ENCODE data around the gene ADAMTS15.

ADAMTS15 gene

DNA sequence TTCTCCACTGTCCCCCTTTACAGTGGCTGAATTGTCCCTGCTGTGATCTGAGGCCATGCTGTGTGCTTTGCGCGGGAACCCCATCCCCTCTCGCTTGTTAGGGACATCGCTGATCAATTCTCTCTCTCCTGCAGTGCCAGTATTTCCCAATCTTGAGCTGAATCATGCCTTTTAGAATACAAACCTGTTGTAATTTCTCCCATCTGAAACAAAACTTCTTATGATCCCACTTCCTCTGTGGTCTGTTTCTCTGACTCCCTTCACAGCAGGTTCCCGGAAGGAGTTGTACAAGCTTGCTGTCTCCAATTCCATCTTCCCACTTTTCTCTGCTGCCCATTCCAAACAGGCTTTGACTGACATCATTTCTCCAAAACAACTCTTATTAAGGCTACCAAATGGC lies 16.8 kb downstream of the ADAMTS15 start:
- Histone ChIP-seq H2BK5ac (ENCODE audit: low read depth, low read length, poor library complexity, severe bottlenecking) (no peak overlapping the region), H3K23ac (ENCODE audit: low read length in 2 of 2) (no peak overlapping the region), H2BK120ac (ENCODE audit: low read depth, low read length) (no peak overlapping the region), H3K9me3 (ENCODE audit: control insufficient read depth, low read length) (no peaks in the 10 kb centered on the region), H2AFZ (ENCODE audit: low read depth, low read length) (no peak overlapping the region), H3K4me1 (ENCODE audit: control insufficient read depth, insufficient read depth, low read depth, low read length) (peaks cover 4% of the 10 kb centered on the region), H4K91ac (ENCODE audit: low read length) (no peak overlapping the region), H4K8ac (ENCODE audit: low read length) (no peak overlapping the region), H3K4ac (ENCODE audit: low read depth in 1 of 2, low read length in 2 of 2) (no peak overlapping the region), H2BK12ac (ENCODE audit: low read length in 2 of 2) (no peak overlapping the region), H3K27me3 (ENCODE audit: control insufficient read depth in 1 of 2, insufficient read depth in 1 of 2, low read length in 2 of 2) (no peaks in the 10 kb centered on the region), H2AK5ac (ENCODE audit: low read length, severe bottlenecking) (no peak overlapping the region), H3K79me1 (replicated peaks; ENCODE audit: low read length, poor library complexity, severe bottlenecking) (no peaks in the 10 kb centered on the region), H3K9ac (ENCODE audit: low read length) (no peak overlapping the region), H3K36me3 (ENCODE audit: control insufficient read depth in 1 of 2, insufficient read depth in 2 of 2, low read depth in 1 of 2, low read length in 2 of 2) (peaks cover 38 to 91% of the 10 kb centered on the region in 2 experiments), H2BK15ac (ENCODE audit: low read depth, poor library complexity, severe bottlenecking) (no peak overlapping the region), H3K4me3 (ENCODE audit: insufficient read depth in 1 of 2, low read depth in 1 of 2, low read length in 2 of 2) (no peak overlapping the region), H3K18ac (ENCODE audit: low read depth in 1 of 2, low read length in 2 of 2) (no peak overlapping the region), H3K27ac (ENCODE audit: low read length, poor library complexity, severe bottlenecking) (no peak overlapping the region), H3K14ac (ENCODE audit: low read length in 2 of 2) (peak overlapping the region in 1 of 2 experiments; percentile 50), H3K4me2 (ENCODE audit: low read length, poor library complexity, severe bottlenecking) (no peak overlapping the region)
- DNase-seq = peak; percentile 19
- WGBS = 96% methylated on average over 5 of the region's 5 CpGs

DNA sequence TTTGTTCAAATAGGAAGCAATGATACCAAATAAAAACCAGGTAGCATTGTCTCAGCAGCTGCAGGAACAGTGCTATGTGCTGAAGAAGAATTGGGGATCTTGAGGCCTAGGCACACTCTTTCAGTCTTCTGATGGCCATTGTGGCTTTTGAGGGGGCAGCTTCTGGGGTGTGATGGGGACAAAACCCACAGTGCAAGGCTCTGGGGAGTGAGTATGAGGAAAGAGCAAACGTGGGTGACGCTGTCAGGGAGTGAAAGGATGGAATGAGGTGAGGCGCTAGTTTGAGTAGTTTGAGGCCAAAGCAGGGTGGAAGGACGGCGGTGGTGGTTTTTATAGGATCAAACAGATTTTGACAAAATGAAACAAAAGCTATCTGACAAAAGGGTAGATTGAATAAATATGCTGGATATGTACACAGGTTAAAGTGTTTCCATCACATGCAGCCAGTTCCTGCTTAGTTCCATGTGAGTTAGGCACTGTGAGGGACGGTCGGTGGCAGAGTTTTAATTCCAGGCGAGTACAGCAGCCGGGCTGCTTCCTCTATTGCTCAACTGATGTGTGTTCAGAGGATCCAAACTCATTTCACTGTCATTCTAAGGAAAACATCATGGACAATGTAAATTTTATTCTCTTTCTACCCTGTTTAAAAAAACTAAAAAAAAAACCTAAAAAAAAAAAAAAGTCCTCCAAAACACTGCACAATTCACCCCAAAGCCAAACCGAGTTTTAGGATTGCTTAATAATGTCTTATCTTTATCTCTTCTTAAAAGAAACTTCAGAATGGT lies 18.9 kb downstream of the ADAMTS15 start:
- no peak overlapping the region for H2AK5ac ChIP-seq (ENCODE audit: low read length, severe bottlenecking)
- H3K4me2 ChIP-seq (ENCODE audit: low read length, poor library complexity, severe bottlenecking) = no peak overlapping the region
- H3K18ac ChIP-seq (ENCODE audit: low read depth in 1 of 2, low read length in 2 of 2) = no peak overlapping the region
- H2AFZ ChIP-seq (ENCODE audit: low read depth, low read length) = no peak overlapping the region
- no peak overlapping the region for H3K14ac ChIP-seq (ENCODE audit: low read length in 2 of 2)
- H4K8ac ChIP-seq (ENCODE audit: low read length) = no peak overlapping the region
- H2BK120ac ChIP-seq (ENCODE audit: low read depth, low read length) = no peak overlapping the region
- no peak overlapping the region for H3K23ac ChIP-seq (ENCODE audit: low read length in 2 of 2)
- no peak overlapping the region for H3K27ac ChIP-seq (ENCODE audit: low read length, poor library complexity, severe bottlenecking)
- peaks cover 42 to 91% of the 10 kb centered on the region in 2 experiments for H3K36me3 ChIP-seq (ENCODE audit: control insufficient read depth in 1 of 2, insufficient read depth in 2 of 2, low read depth in 1 of 2, low read length in 2 of 2)
- peak overlapping the region in 1 of 2 experiments; percentile 57 for H2BK12ac ChIP-seq (ENCODE audit: low read length in 2 of 2)
- no peaks in the 10 kb centered on the region for H3K27me3 ChIP-seq (ENCODE audit: control insufficient read depth in 1 of 2, insufficient read depth in 1 of 2, low read length in 2 of 2)
- no peak overlapping the region for H3K4ac ChIP-seq (ENCODE audit: low read depth in 1 of 2, low read length in 2 of 2)
- WGBS = 93% methylated on average over 10 of the region's 10 CpGs
- H4K91ac ChIP-seq (ENCODE audit: low read length) = no peak overlapping the region
- no peak overlapping the region for H2BK5ac ChIP-seq (ENCODE audit: low read depth, low read length, poor library complexity, severe bottlenecking)
- DNase-seq = no peak
- no peaks in the 10 kb centered on the region for H3K79me1 ChIP-seq (replicated peaks; ENCODE audit: low read length, poor library complexity, severe bottlenecking)
- H3K4me3 ChIP-seq (ENCODE audit: insufficient read depth in 1 of 2, low read depth in 1 of 2, low read length in 2 of 2) = no peak overlapping the region
- no peak overlapping the region for H3K9ac ChIP-seq (ENCODE audit: low read length)
- no peaks in the 10 kb centered on the region for H3K9me3 ChIP-seq (ENCODE audit: control insufficient read depth, low read length)
- peaks cover 4% of the 10 kb centered on the region for H3K4me1 ChIP-seq (ENCODE audit: control insufficient read depth, insufficient read depth, low read depth, low read length)
- no peak overlapping the region for H2BK15ac ChIP-seq (ENCODE audit: low read depth, poor library complexity, severe bottlenecking)

DNA sequence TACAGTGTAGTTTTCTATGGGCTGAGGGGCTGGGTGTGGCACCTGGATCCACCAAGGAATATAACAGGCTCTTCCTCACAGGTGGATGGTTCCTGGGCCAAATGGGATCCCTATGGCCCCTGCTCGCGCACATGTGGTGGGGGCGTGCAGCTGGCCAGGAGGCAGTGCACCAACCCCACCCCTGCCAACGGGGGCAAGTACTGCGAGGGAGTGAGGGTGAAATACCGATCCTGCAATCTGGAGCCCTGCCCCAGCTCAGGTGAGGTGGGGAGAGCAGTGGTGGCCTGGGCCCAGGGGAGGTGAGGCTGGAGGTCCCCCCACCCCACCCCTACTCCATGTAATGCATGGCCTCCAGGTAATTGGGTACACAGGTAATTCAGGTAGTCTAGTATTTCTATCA lies 20.7 kb downstream of the ADAMTS15 start:
- Histone ChIP-seq H2BK5ac (ENCODE audit: low read depth, low read length, poor library complexity, severe bottlenecking) (no peak overlapping the region), H3K4me3 (ENCODE audit: insufficient read depth in 1 of 2, low read depth in 1 of 2, low read length in 2 of 2) (peak overlapping the region in 1 of 2 experiments; percentile 7), H3K27ac (ENCODE audit: low read length, poor library complexity, severe bottlenecking) (no peak overlapping the region), H3K9ac (ENCODE audit: low read length) (no peak overlapping the region), H3K4me1 (ENCODE audit: control insufficient read depth, insufficient read depth, low read depth, low read length) (peaks cover 4% of the 10 kb centered on the region), H3K36me3 (ENCODE audit: control insufficient read depth in 1 of 2, insufficient read depth in 2 of 2, low read depth in 1 of 2, low read length in 2 of 2) (peaks cover 50 to 91% of the 10 kb centered on the region in 2 experiments), H3K27me3 (ENCODE audit: control insufficient read depth in 1 of 2, insufficient read depth in 1 of 2, low read length in 2 of 2) (no peaks in the 10 kb centered on the region), H4K8ac (ENCODE audit: low read length) (peak overlapping the region; percentile 29), H2BK15ac (ENCODE audit: low read depth, poor library complexity, severe bottlenecking) (no peak overlapping the region), H3K14ac (ENCODE audit: low read length in 2 of 2) (no peak overlapping the region), H2AFZ (ENCODE audit: low read depth, low read length) (no peak overlapping the region), H4K91ac (ENCODE audit: low read length) (peak overlapping the region; percentile 62), H2AK5ac (ENCODE audit: low read length, severe bottlenecking) (no peak overlapping the region), H3K23ac (ENCODE audit: low read length in 2 of 2) (no peak overlapping the region), H3K18ac (ENCODE audit: low read depth in 1 of 2, low read length in 2 of 2) (no peak overlapping the region), H3K9me3 (ENCODE audit: control insufficient read depth, low read length) (no peaks in the 10 kb centered on the region), H2BK120ac (ENCODE audit: low read depth, low read length) (no peak overlapping the region), H2BK12ac (ENCODE audit: low read length in 2 of 2) (no peak overlapping the region), H3K4me2 (ENCODE audit: low read length, poor library complexity, severe bottlenecking) (no peak overlapping the region), H3K79me1 (replicated peaks; ENCODE audit: low read length, poor library complexity, severe bottlenecking) (no peaks in the 10 kb centered on the region), H3K4ac (ENCODE audit: low read depth in 1 of 2, low read length in 2 of 2) (no peak overlapping the region)
- DNase-seq = no peak
- 93% methylated on average over 6 of the region's 6 CpGs for WGBS

DNA sequence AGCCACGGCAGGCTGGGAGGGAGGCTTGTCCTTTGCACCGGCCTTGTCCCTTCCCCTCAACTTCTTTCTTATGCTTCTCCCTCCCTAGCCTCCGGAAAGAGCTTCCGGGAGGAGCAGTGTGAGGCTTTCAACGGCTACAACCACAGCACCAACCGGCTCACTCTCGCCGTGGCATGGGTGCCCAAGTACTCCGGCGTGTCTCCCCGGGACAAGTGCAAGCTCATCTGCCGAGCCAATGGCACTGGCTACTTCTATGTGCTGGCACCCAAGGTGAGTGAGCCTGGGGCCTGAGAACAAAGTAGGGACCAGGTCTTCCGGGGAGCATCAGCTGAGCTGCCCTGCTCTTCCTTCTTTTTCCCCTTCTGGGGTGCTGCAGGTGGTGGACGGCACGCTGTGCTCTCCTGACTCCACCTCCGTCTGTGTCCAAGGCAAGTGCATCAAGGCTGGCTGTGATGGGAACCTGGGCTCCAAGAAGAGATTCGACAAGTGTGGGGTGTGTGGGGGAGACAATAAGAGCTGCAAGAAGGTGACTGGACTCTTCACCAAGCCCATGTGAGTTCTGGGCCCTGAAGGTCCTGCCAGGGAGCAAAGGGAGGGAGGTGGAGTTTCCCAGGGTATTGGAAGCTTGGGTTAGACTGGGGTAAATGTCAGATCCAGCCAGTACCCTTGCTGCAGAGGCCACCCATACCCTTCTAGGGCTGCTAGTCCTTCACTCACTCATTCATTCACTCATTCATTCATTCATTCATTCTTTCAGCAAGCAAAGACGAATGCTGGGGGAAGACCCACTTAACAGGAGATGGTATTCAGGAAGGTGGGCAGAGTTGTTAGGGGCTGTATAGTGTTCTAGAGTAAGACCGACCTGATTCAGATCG lies 22.6 kb downstream of the ADAMTS15 start:
- no peaks in the 10 kb centered on the region for H3K9me3 ChIP-seq (ENCODE audit: control insufficient read depth, low read length)
- H2BK12ac ChIP-seq (ENCODE audit: low read length in 2 of 2) = no peak overlapping the region
- H2AFZ ChIP-seq (ENCODE audit: low read depth, low read length) = no peak overlapping the region
- no peak overlapping the region for H3K27ac ChIP-seq (ENCODE audit: low read length, poor library complexity, severe bottlenecking)
- no peak for DNase-seq
- H3K23ac ChIP-seq (ENCODE audit: low read length in 2 of 2) = no peak overlapping the region
- H3K4ac ChIP-seq (ENCODE audit: low read depth in 1 of 2, low read length in 2 of 2) = no peak overlapping the region
- H3K4me3 ChIP-seq (ENCODE audit: insufficient read depth in 1 of 2, low read depth in 1 of 2, low read length in 2 of 2) = no peak overlapping the region
- no peak overlapping the region for H3K18ac ChIP-seq (ENCODE audit: low read depth in 1 of 2, low read length in 2 of 2)
- H2BK120ac ChIP-seq (ENCODE audit: low read depth, low read length) = no peak overlapping the region
- H3K79me1 ChIP-seq (replicated peaks; ENCODE audit: low read length, poor library complexity, severe bottlenecking) = no peaks in the 10 kb centered on the region
- 96% methylated on average over 20 of the region's 20 CpGs for WGBS
- no peak overlapping the region for H4K91ac ChIP-seq (ENCODE audit: low read length)
- H3K36me3 ChIP-seq (ENCODE audit: control insufficient read depth in 1 of 2, insufficient read depth in 2 of 2, low read depth in 1 of 2, low read length in 2 of 2) = peaks cover 49 to 91% of the 10 kb centered on the region in 2 experiments
- no peak overlapping the region for H3K9ac ChIP-seq (ENCODE audit: low read length)
- no peak overlapping the region for H4K8ac ChIP-seq (ENCODE audit: low read length)
- peak overlapping the region in 1 of 2 experiments; percentile 31 for H3K14ac ChIP-seq (ENCODE audit: low read length in 2 of 2)
- no peak overlapping the region for H2AK5ac ChIP-seq (ENCODE audit: low read length, severe bottlenecking)
- H3K4me2 ChIP-seq (ENCODE audit: low read length, poor library complexity, severe bottlenecking) = no peak overlapping the region
- no peak overlapping the region for H2BK15ac ChIP-seq (ENCODE audit: low read depth, poor library complexity, severe bottlenecking)
- no peak overlapping the region for H2BK5ac ChIP-seq (ENCODE audit: low read depth, low read length, poor library complexity, severe bottlenecking)
- H3K4me1 ChIP-seq (ENCODE audit: control insufficient read depth, insufficient read depth, low read depth, low read length) = peaks cover 8% of the 10 kb centered on the region
- H3K27me3 ChIP-seq (ENCODE audit: control insufficient read depth in 1 of 2, insufficient read depth in 1 of 2, low read length in 2 of 2) = no peaks in the 10 kb centered on the region
